Measurements from ENCODE around the gene LKAAEAR1. TPM values are rescaled to one million over a fixed set of nuclear protein-coding genes. Genes with fewer than 3 reads are reported as not detected.
"Not testable (repeated sequence)": the region's sequence is repeated elsewhere in the genome, so short reads cannot be mapped to it uniquely, and the experiment has no call there.

Gene LKAAEAR1
- polyA plus RNA-seq, 5 donors: 0.30 to 1.3 (median 0.54) TPM; not detected in 2

DNA sequence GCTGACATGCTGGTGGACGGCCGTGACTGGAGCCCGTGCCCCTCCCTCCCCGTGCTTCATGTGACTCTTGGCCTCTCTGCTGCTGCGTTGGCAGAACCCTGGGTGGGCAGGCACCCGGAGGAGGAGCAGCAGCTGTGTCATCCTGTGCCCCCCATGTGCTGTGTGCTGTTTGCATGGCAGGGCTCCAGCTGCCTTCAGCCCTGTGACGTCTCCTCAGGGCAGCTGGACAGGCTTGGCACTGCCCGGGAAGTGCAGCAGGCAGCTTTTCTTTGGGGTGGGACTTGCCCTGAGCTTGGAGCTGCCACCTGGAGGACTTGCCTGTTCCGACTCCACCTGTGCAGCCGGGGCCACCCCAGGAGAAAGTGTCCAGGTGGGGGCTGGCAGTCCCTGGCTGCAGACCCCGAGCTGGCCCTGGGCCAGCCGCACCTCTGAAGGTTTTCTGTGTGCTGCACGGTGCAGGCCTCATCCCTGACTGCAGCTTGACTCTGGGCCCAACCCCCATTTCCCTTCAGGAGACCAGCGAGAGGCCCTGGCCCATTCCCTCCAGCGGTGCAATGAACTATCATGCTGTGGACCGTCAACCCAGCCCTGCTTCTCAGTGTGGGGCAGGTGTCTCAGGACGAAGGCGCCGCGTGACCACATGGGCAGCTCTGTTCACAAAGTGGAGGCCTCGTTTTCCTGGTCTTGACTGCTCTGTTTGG is 15.0 kb upstream of the LKAAEAR1 start:
- DNase-seq: no peak

DNA sequence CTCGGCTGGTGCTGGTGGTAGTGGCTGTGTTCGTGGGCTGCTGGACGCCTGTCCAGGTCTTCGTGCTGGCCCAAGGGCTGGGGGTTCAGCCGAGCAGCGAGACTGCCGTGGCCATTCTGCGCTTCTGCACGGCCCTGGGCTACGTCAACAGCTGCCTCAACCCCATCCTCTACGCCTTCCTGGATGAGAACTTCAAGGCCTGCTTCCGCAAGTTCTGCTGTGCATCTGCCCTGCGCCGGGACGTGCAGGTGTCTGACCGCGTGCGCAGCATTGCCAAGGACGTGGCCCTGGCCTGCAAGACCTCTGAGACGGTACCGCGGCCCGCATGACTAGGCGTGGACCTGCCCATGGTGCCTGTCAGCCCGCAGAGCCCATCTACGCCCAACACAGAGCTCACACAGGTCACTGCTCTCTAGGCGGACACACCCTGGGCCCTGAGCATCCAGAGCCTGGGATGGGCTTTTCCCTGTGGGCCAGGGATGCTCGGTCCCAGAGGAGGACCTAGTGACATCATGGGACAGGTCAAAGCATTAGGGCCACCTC is 14.3 kb upstream of the LKAAEAR1 start:
- DNase-seq: no peak

DNA sequence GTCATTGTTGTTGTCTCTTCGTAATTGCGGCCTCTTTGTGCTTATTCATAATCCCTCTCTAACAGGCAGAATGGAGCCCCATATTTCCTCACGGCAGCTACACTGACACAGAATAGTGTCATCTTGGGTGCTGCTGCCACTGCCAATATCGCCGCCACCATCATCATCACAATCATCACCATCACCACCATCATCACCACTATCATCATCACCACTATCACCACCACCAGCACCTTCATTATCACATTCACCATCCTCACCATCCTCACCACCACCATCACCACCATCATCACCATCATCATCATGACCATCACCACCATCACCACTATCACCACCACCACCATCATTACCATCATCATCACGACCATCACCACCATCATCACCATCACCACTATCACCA is 12.3 kb upstream of the LKAAEAR1 start:
- DNase-seq: no peak

DNA sequence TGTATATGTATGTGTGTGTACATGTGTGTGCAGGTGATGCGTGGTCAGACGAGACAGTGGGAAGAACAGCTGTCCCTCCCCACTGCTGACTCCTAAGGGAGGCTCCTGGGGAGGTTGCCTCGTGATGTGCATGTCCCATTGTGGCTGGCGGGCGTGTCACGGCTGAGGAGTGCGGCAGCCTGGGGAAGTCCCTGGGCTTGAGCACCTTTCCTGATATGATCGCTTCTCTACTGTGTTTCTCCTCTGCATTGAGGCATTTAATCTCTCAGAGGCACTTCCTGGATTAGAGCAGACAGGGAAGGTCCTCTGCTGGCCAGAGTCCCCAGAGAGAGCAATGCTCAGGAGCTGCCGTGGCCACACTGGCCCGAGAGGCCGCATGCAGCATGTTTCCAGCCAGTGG is 11.7 kb upstream of the LKAAEAR1 start:
- no peak for DNase-seq

DNA sequence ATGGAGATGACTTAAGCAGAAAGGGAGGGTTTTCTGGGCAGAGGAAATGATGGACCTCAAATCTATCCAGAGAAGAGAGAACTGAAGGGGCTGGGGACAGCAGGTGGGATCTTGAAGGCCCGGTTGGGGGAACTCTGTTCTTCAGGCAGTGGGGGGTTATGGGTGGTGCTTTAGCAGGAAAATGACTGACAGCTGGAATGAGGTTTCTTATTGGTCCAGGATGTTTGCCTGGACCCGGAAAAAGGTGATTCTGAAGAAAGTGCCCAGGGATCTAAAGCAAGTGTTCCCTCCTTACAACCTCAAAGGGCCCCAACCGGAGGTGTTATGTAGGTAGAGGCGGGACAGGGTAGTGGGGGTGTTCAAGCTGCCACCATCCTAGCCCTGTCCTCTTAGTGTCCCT is 11.3 kb upstream of the LKAAEAR1 start:
- no peak for DNase-seq

- no peak for DNase-seq
Observed at GRCh38 chr20:64093013-64093503, 8.9 kb upstream of the LKAAEAR1 start.

- DNase-seq: no peak
Observed at GRCh38 chr20:64092258-64093012, 8.2 kb upstream of the LKAAEAR1 start.

DNA sequence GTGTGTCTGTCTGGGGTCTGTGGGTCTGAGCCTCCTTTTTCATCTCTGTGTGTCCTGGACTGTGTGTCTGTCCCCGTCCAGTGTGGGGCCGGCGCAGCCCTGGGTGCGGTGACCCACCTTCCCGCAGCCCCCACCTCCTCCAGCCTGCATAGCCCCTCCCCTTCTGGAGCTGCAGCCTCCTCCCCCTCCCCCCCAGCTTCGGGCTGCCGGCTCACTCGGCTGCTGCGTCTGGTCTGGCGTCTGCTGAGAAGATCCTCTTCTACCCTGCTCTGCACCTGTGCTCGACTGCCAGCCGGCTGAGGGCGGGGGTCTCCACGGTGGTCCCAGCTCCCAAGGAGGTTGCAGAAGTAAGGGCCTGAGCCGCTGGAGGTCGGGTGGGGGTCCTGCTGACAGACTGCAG is 7.6 kb upstream of the LKAAEAR1 start:
- DNase-seq: no peak

DNA sequence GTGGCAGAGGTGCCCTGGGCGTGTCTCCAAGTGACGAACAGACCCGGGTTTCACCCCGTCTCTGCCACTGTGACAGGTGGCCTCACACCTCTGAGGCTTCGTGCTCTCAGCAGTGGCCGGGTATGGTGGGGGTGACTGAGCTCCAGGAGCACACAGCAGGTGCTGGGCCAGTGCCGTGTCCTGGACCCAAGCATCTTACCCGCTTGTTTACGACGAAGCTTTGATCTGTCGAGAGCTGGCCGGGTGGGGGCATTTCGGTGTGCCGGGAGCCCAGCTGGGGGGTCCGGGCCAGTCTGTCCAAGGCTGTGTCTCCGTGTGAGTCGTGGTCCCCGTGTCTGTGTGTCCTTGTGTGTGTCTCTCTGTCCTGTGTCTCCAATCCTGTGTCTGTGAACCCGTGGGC is 7.1 kb upstream of the LKAAEAR1 start:
- no peak for DNase-seq

GRCh38 chr20:64090165-64090564 is 6.0 kb upstream of the LKAAEAR1 start:
- DNase-seq: no peak

- not testable (repeated sequence) for DNase-seq
Observed at GRCh38 chr20:64088586-64088985, 4.4 kb upstream of the LKAAEAR1 start.

DNA sequence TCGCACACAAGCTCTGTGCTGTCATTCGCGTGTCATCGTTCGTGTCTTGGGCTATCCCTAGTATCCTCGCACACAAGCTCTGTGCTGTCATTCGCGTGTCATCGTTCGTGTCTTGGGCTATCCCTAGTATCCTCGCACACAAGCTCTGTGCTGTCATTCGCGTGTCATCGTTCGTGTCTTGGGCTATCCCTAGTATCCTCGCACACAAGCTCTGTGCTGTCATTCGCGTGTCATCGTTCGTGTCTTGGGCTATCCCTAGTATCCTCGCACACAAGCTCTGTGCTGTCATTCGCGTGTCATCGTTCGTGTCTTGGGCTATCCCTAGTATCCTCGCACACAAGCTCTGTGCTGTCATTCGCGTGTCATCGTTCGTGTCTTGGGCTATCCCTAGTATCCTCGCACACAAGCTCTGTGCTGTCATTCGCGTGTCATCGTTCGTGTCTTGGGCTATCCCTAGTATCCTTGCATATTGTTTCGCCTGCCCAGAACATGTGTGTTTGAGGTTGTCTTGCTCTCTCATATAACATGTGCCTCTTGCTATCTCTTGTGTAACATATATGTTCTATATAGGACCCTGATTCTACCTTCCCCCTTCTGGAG is 3.1 kb upstream of the LKAAEAR1 start:
- DNase-seq: not testable (repeated sequence)

DNA sequence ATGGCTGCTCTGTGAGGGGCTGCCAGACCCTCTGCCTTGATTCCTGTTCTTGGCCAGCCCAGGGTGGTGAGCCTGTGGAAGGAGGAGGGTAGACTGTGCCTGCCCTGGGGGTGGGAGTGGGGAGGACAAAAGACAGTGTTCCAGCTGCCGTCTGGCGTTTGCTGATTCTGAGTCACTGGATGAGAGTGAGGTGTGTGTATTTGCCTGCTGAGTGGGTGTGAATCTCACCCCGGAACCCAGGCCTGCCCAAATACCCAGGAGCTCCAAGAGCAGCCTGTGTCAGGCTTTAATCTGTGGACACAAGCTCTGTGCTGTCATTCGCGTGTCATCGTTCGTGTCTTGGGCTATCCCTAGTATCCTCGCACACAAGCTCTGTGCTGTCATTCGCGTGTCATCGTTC is 2.6 kb upstream of the LKAAEAR1 start:
- DNase-seq: no peak

GRCh38 chr20:64084685-64085152 is 521 bp upstream of the LKAAEAR1 start:
- DNase-seq: no peak

DNA sequence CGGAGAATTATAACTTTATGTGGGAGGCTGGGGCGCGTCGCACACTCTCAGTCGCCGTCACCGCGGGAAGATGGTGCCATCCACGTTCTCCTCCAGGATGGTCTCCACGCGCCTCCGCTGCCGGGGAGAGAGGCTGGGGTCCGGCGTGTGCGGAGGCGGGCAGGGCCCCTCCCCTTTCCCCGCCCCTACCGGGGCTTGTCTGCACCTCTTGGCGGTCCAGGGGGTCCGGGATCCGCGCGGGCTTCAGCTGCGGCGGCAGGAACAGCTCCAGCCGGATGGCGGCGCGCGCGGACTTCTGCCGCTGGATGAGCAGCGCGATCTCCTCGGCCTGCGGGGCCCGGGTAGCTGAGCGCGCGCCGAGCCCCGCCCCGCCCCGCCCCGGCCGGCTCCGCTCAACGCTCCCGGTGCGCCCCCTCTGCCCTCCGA is 807 bp downstream of the LKAAEAR1 start:
- DNase-seq: peak; percentile 63 to 69

GRCh38 chr20:64082820-64083377 is 1.3 kb downstream of the LKAAEAR1 start:
- DNase-seq: no peak

DNA sequence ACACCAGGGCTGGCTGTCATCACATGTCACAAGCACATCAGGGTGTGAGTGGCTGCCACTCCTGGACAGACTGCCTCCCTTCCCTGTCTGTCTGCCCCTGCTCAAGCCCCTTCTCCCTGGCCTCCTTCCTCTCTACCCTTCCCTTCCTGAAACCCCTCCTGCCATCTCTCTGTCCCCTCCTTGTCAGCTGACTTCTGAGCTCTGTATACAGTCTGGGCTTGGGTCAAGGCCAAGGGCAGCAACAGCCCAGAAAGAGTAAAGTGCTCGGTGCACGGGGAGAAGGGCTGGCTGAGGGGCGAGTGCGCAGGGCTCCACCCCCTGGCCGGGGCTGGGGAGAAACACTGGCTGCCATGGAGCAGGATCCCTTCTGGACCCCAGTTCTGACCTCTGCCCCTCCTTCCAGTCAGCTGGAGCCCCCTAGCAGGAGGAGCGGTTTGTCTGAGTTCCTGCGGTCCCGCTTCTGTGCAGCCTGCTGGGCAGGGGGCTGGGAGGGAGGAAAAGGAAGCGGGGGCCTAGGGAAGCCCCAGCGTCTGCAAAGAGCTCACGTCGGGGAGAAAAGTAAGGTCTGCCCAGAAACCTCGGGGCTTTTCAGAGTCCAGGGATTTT is 2.0 kb downstream of the LKAAEAR1 start:
- no peak for DNase-seq

DNA sequence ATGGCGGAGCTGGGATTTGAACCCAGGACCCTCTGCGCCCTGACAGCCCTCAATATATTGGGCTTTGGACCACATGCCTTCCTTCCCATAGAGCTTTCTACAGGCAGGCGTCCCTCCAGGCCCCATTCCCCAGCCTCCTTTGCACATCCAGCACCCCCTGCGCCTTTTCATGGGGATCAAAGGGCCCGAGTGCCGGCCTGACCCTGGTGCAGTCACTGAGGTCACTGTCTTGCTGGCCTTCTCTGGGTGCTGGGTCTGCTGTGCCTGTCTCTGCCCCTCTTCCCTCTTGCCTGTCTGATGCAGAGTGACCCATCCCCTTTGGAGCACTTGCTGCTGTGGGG is 2.6 kb downstream of the LKAAEAR1 start:
- no peak for DNase-seq

- DNase-seq: no peak
Observed at GRCh38 chr20:64080813-64081623, 3.2 kb downstream of the LKAAEAR1 start.

DNA sequence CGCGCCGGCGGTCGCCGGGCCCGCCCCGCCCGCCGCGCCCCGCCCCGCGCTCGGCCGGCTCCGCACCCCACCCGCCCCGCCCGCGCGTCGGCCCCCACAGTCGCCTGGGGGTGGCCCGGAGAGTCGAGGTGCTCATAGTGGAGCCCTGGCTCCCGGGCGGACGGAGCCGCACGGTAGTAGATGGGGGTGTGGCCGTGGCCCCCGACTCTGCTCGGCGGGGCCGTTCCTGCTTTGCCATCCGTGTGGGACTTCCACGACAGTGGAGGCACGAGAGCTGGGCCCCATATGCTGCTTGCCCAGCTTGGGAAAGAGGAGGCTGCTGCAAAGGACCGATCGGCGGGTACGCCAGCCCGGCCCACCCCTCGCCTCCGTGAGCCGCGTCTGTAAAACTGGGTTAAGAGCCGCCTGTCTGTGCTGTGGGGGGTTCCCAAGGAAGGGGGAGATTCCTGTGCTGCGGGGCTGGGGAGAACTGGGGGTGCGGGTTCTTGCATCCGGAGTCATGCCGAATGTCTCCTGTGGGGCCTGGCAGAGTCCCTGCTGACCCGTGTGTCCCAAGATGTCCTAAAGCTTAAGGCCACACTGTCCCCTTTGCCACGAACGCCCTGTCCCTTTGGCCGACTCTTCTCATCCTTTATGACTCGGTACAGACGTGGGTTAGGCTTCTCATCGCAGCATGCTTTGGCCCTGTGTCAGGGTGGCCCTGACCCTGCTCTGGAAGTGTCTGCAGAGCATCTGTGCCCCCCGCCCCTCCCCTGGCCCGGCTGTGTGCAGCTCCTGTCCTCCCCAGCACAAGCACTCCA is 4.0 kb downstream of the LKAAEAR1 start, which contains the start of gene OPRL1:
Gene OPRL1 (plus strand): TSS at position 70 of the 800 bp plus-strand sequence. CDS start 12,639 bp downstream, outside the sequence.
- DNase-seq: no peak

Data from right lung (tissue), 5 donors.